Stimulated activated CD8-positive, alpha-beta memory T cell treated with anti-CD3 and anti-CD28 coated beads, Interleukin-12 subunit alpha, Interleukin-12 subunit beta, amount 100 ng/mL, for 4 hours (primary cell): ENCODE results near the gene CEP68.
"Not testable (repeated sequence)": the region's sequence is repeated elsewhere in the genome, so short reads cannot be mapped to it uniquely, and the experiment has no call there.

ENCODE experiments used
- DNase-seq: peaks from one replicate; pipeline ENCODE4 v3.0.0-alpha.2; 2020; ENCODE audit warnings: low read depth

The CEP68 gene

GRCh38 chr2:65129826-65130663 lies 73.8 kb downstream of the CEP68 start, which contains the start of gene RAB1A:
Gene RAB1A (minus strand): TSS chr2:65130106. CDS start chr2:65129915, 191 bp downstream.
- DNase-seq = peak; percentile 98

GRCh38 chr2:65130664-65131175 lies 74.5 kb downstream of the CEP68 start:
- no peak for DNase-seq

GRCh38 chr2:65132930-65133329 lies 76.7 kb downstream of the CEP68 start:
- DNase-seq = not testable (repeated sequence)

GRCh38 chr2:65133626-65134025 lies 77.4 kb downstream of the CEP68 start:
- no peak for DNase-seq

GRCh38 chr2:65134158-65134557 lies 77.9 kb downstream of the CEP68 start:
- DNase-seq = no peak

- no peak for DNase-seq
These were observed 80.0 kb downstream of the CEP68 start for GRCh38 chr2:65136253-65136652.
